ENCODE results near the gene SLC38A3.
A peak's percentile ranks its signal among the peaks of the same experiment; 100 is the strongest.

SLC38A3 gene

GRCh38 chr3:50221411-50222168, 16.5 kb downstream of the SLC38A3 start:
- no peak overlapping the region for H3K4me3 ChIP-seq (ENCODE audit: low read length in 2 of 2)
- no peak overlapping the region for H3K4ac ChIP-seq (ENCODE audit: low read length)
- H3K36me3 ChIP-seq (replicated peaks in 1 of 2; ENCODE audit: control insufficient read depth in 2 of 2, insufficient read depth in 2 of 2, low read length in 2 of 2), result no peaks in the 10 kb centered on the region
- no peak overlapping the region for H4K91ac ChIP-seq (ENCODE audit: low read depth, low read length, poor library complexity)
- no peaks in the 10 kb centered on the region for H3K79me1 ChIP-seq (ENCODE audit: low read depth, low read length)
- H3K14ac ChIP-seq (ENCODE audit: low read length), result no peak overlapping the region
- H3K27ac ChIP-seq (replicated peaks; ENCODE audit: low read length), result no peak overlapping the region
- WGBS, 2 donors (ENCODE audit: extremely low coverage in 2 of 2, insufficient read length in 2 of 2, insufficient replicate concordance in 1 of 2), result no CpG with 5 or more reads among the region's 12 CpGs
- no peak overlapping the region for H4K8ac ChIP-seq (ENCODE audit: low read depth, low read length)
- no peaks in the 10 kb centered on the region for H3K9me3 ChIP-seq (replicated peaks in 1 of 2; ENCODE audit: control insufficient read depth in 2 of 2, insufficient read depth in 1 of 2, low read depth in 1 of 2, low read length in 2 of 2)
- peaks cover 2 to 18% of the 10 kb centered on the region in 2 donors for H3K4me1 ChIP-seq (ENCODE audit: control insufficient read depth in 2 of 2, insufficient read depth in 1 of 2, low read depth in 1 of 2, low read length in 2 of 2)
- peak overlapping the region; percentile 81 for H2BK120ac ChIP-seq (ENCODE audit: low read depth, low read length)
- no peak overlapping the region for H3K4me2 ChIP-seq (ENCODE audit: insufficient read depth, low read length, poor library complexity, severe bottlenecking)
- H2AK5ac ChIP-seq (ENCODE audit: low read depth, low read length), result peak overlapping the region; percentile 86
- H3K18ac ChIP-seq (ENCODE audit: low read length), result peak overlapping the region; percentile 85
- peaks cover 0 to 29% (median 2%) of the 10 kb centered on the region in 3 experiments for H3K27me3 ChIP-seq (ENCODE audit: control insufficient read depth in 3 of 3, insufficient read depth in 3 of 3, low read depth in 1 of 3, low read length in 3 of 3)
- peak overlapping the region; percentile 73 for H2BK12ac ChIP-seq (ENCODE audit: low read length)
- H2BK5ac ChIP-seq (ENCODE audit: low read length), result peak overlapping the region; percentile 48
- H3K23ac ChIP-seq (ENCODE audit: low read depth, low read length, poor library complexity), result no peak overlapping the region
- peak overlapping the region; percentile 38 for H2BK15ac ChIP-seq (ENCODE audit: low read length)
- peak overlapping the region; percentile 75 for H2AFZ ChIP-seq (ENCODE audit: low read length)
- H3K9ac ChIP-seq (ENCODE audit: low read depth, low read length, poor library complexity), result peak overlapping the region; percentile 44
- no peak for DNase-seq (ENCODE audit: low spot score)

- peak overlapping the region; percentile 38 for H2BK15ac ChIP-seq (ENCODE audit: low read length)
- no peak overlapping the region for H4K91ac ChIP-seq (ENCODE audit: low read depth, low read length, poor library complexity)
- peaks cover 4 to 22% of the 10 kb centered on the region in 2 donors for H3K4me1 ChIP-seq (ENCODE audit: control insufficient read depth in 2 of 2, insufficient read depth in 1 of 2, low read depth in 1 of 2, low read length in 2 of 2)
- H3K27ac ChIP-seq (replicated peaks; ENCODE audit: low read length), result no peak overlapping the region
- peaks cover 2% of the 10 kb centered on the region for H3K79me1 ChIP-seq (ENCODE audit: low read depth, low read length)
- DNase-seq (ENCODE audit: low spot score), result no peak
- peak overlapping the region; percentile 73 for H2BK12ac ChIP-seq (ENCODE audit: low read length)
- peaks cover 0 to 29% (median 6%) of the 10 kb centered on the region in 3 experiments for H3K27me3 ChIP-seq (ENCODE audit: control insufficient read depth in 3 of 3, insufficient read depth in 3 of 3, low read depth in 1 of 3, low read length in 3 of 3)
- no peak overlapping the region for H3K14ac ChIP-seq (ENCODE audit: low read length)
- H2AK5ac ChIP-seq (ENCODE audit: low read depth, low read length), result peak overlapping the region; percentile 86
- H3K23ac ChIP-seq (ENCODE audit: low read depth, low read length, poor library complexity), result no peak overlapping the region
- H2AFZ ChIP-seq (ENCODE audit: low read length), result peak overlapping the region; percentile 75
- H3K9ac ChIP-seq (ENCODE audit: low read depth, low read length, poor library complexity), result peak overlapping the region; percentile 44
- no peak overlapping the region for H2BK5ac ChIP-seq (ENCODE audit: low read length)
- no peak overlapping the region for H3K4me2 ChIP-seq (ENCODE audit: insufficient read depth, low read length, poor library complexity, severe bottlenecking)
- no peaks in the 10 kb centered on the region for H3K36me3 ChIP-seq (replicated peaks in 1 of 2; ENCODE audit: control insufficient read depth in 2 of 2, insufficient read depth in 2 of 2, low read length in 2 of 2)
- no peak overlapping the region for H3K4me3 ChIP-seq (ENCODE audit: low read length in 2 of 2)
- H3K9me3 ChIP-seq (replicated peaks in 1 of 2; ENCODE audit: control insufficient read depth in 2 of 2, insufficient read depth in 1 of 2, low read depth in 1 of 2, low read length in 2 of 2), result no peaks in the 10 kb centered on the region
- WGBS, 2 donors (ENCODE audit: extremely low coverage in 2 of 2, insufficient read length in 2 of 2, insufficient replicate concordance in 1 of 2), result no CpG with 5 or more reads among the region's 1 CpG
- H3K4ac ChIP-seq (ENCODE audit: low read length), result no peak overlapping the region
- H2BK120ac ChIP-seq (ENCODE audit: low read depth, low read length), result no peak overlapping the region
- H4K8ac ChIP-seq (ENCODE audit: low read depth, low read length), result no peak overlapping the region
- peak overlapping the region; percentile 76 for H3K18ac ChIP-seq (ENCODE audit: low read length)
Observed at GRCh38 chr3:50222169-50222528, 17.1 kb downstream of the SLC38A3 start.

DNA sequence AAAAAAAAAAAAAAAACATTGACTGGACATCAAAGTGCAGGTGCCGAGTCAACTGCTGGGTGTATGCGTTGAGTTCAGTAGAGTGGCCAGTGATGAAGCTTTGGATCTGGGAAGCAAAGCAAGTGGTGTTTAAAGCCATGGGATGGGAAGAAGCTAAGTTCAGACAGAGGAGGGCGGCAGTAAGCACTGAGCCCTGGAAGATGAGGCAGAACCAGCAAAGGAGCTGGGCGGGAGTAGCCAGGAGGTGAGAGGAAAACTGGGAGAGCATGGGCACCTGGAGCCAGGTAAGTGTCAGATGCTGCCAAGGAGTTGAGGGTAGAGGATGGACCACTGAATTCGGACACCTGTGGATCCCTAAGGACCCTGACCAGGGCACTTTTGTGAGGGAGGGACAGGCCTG, 19.6 kb downstream of the SLC38A3 start:
- Histone ChIP-seq H3K27ac (replicated peaks; ENCODE audit: low read length) (no peak overlapping the region), H2BK120ac (ENCODE audit: low read depth, low read length) (no peak overlapping the region), H3K4ac (ENCODE audit: low read length) (no peak overlapping the region), H2AK5ac (ENCODE audit: low read depth, low read length) (no peak overlapping the region), H3K79me1 (ENCODE audit: low read depth, low read length) (peaks cover 4% of the 10 kb centered on the region), H4K91ac (ENCODE audit: low read depth, low read length, poor library complexity) (no peak overlapping the region), H3K9ac (ENCODE audit: low read depth, low read length, poor library complexity) (no peak overlapping the region), H4K8ac (ENCODE audit: low read depth, low read length) (no peak overlapping the region), H3K4me1 (ENCODE audit: control insufficient read depth in 2 of 2, insufficient read depth in 1 of 2, low read depth in 1 of 2, low read length in 2 of 2) (peaks cover 16 to 33% of the 10 kb centered on the region in 2 donors), H3K9me3 (replicated peaks in 1 of 2; ENCODE audit: control insufficient read depth in 2 of 2, insufficient read depth in 1 of 2, low read depth in 1 of 2, low read length in 2 of 2) (no peaks in the 10 kb centered on the region), H3K4me2 (ENCODE audit: insufficient read depth, low read length, poor library complexity, severe bottlenecking) (no peak overlapping the region), H2BK15ac (ENCODE audit: low read length) (no peak overlapping the region), H3K36me3 (replicated peaks in 1 of 2; ENCODE audit: control insufficient read depth in 2 of 2, insufficient read depth in 2 of 2, low read length in 2 of 2) (no peaks in the 10 kb centered on the region), H2BK5ac (ENCODE audit: low read length) (no peak overlapping the region), H3K14ac (ENCODE audit: low read length) (no peak overlapping the region), H2AFZ (ENCODE audit: low read length) (no peak overlapping the region), H3K23ac (ENCODE audit: low read depth, low read length, poor library complexity) (no peak overlapping the region), H3K4me3 (ENCODE audit: low read length in 2 of 2) (no peak overlapping the region), H3K18ac (ENCODE audit: low read length) (no peak overlapping the region), H2BK12ac (ENCODE audit: low read length) (no peak overlapping the region), H3K27me3 (ENCODE audit: control insufficient read depth in 3 of 3, insufficient read depth in 3 of 3, low read depth in 1 of 3, low read length in 3 of 3) (peaks cover 0 to 12% (median 6%) of the 10 kb centered on the region in 3 experiments)
- no peak for DNase-seq (ENCODE audit: low spot score)
- WGBS, 2 donors (ENCODE audit: extremely low coverage in 2 of 2, insufficient read length in 2 of 2, insufficient replicate concordance in 1 of 2), result no CpG with 5 or more reads among the region's 5 CpGs

DNA sequence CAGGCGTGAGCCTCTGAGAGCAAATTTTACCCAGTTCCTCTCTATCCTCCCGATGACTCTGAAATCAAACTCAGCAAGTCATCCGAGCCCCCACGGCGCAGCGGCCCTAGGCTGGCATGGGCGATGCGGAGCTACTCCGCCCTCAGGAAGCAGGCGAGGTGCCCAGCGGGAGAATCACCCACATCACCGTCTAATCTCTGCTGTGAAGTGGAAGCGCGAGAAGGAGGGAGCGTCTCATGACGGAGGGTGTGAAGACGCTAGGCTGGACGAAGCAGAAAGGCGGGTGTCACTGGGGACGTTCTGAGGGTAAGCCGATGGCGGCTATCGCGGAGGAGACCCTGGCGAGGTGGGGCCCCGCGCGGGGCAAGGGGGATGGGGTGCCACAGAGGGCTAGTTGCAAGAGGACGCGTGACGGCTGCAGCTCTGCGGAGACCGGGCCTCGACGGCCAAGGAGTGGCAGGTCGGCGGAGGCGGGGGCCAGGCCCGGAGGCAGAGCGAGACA, 21.9 kb downstream of the SLC38A3 start:
- H3K23ac ChIP-seq (ENCODE audit: low read depth, low read length, poor library complexity), result peak overlapping the region; percentile 94
- peak overlapping the region; percentile 96 for H3K18ac ChIP-seq (ENCODE audit: low read length)
- H2BK12ac ChIP-seq (ENCODE audit: low read length), result peak overlapping the region; percentile 95
- peak overlapping the region; percentile 97 for H2BK5ac ChIP-seq (ENCODE audit: low read length)
- no peak overlapping the region for H3K14ac ChIP-seq (ENCODE audit: low read length)
- H4K91ac ChIP-seq (ENCODE audit: low read depth, low read length, poor library complexity), result no peak overlapping the region
- peaks cover 17 to 28% of the 10 kb centered on the region in 2 donors for H3K4me1 ChIP-seq (ENCODE audit: control insufficient read depth in 2 of 2, insufficient read depth in 1 of 2, low read depth in 1 of 2, low read length in 2 of 2)
- H3K27ac ChIP-seq (replicated peaks; ENCODE audit: low read length), result no peak overlapping the region
- peak overlapping the region; percentile 95 for H3K4ac ChIP-seq (ENCODE audit: low read length)
- H3K36me3 ChIP-seq (replicated peaks in 1 of 2; ENCODE audit: control insufficient read depth in 2 of 2, insufficient read depth in 2 of 2, low read length in 2 of 2), result no peaks in the 10 kb centered on the region
- peak overlapping the region; percentile 32 to 70 for H3K4me3 ChIP-seq (ENCODE audit: low read length in 2 of 2)
- H2AK5ac ChIP-seq (ENCODE audit: low read depth, low read length), result peak overlapping the region; percentile 38
- peak overlapping the region; percentile 91 for H3K9ac ChIP-seq (ENCODE audit: low read depth, low read length, poor library complexity)
- no peaks in the 10 kb centered on the region for H3K9me3 ChIP-seq (replicated peaks in 1 of 2; ENCODE audit: control insufficient read depth in 2 of 2, insufficient read depth in 1 of 2, low read depth in 1 of 2, low read length in 2 of 2)
- H2BK15ac ChIP-seq (ENCODE audit: low read length), result peak overlapping the region; percentile 99
- no peak for DNase-seq (ENCODE audit: low spot score)
- H3K79me1 ChIP-seq (ENCODE audit: low read depth, low read length), result peaks cover 4% of the 10 kb centered on the region
- peaks cover 0 to 12% (median 6%) of the 10 kb centered on the region in 3 experiments for H3K27me3 ChIP-seq (ENCODE audit: control insufficient read depth in 3 of 3, insufficient read depth in 3 of 3, low read depth in 1 of 3, low read length in 3 of 3)
- H2AFZ ChIP-seq (ENCODE audit: low read length), result peak overlapping the region; percentile 92
- H2BK120ac ChIP-seq (ENCODE audit: low read depth, low read length), result peak overlapping the region; percentile 77
- peak overlapping the region; percentile 29 for H4K8ac ChIP-seq (ENCODE audit: low read depth, low read length)
- WGBS, 2 donors (ENCODE audit: extremely low coverage in 2 of 2, insufficient read length in 2 of 2, insufficient replicate concordance in 1 of 2), result no CpG with 5 or more reads among the region's 40 CpGs
- peak overlapping the region; percentile 90 for H3K4me2 ChIP-seq (ENCODE audit: insufficient read depth, low read length, poor library complexity, severe bottlenecking)
